HG03139 (cell line): ENCODE results near the gene MAML1.
A peak's percentile ranks its signal among the peaks of the same experiment; 100 is the strongest.

Experiments
- ATAC-seq: cut with Tn5 transposase; IDR thresholded peaks from one replicate; pipeline ENCODE4 v1.9.1; 2021; ENCODE audit not compliant: unreplicated experiment

MAML1 gene

DNA sequence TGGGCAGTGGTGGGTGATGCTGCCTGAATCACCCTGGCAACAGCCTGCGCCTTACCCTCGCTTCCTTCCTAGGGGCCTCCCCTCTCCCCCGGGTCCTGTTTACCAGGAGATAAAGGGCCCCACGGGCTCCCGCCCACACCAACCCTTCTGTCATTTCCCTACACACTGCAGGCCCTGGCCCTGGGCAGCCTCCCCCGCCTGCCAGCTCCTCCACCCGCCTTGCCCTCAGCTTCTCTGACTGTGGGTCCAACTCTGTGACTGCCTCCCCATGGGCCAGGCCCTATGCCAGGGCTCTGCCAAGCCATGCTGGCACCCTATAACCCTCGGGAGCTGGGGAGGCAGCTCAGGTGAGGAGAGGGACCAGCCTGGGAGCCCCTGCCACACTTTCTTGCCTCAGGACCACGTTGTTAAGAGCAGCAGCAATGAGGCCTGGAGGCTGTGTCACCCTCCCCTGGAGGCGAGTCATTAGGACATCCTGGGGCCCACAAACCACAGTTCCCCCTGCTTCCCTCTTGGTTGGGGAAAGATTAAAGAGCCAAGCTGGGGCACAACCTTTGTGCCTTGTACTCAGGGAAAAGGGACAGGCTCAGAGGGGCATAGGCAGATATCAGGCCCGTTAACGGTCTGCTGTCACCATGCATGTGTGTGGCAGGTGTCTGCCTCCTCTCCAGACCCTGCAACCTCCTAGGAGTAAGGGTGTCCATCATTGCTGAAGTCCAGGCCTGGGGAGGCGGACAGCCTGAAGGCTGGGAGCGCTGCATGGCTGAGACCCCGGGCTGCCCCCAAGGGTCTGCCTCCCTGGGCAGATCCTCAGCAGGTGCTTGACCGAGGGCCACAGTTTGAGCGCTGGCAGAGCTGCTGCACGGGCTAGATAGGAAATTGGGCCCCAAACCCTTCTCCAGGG, 71.3 kb downstream of the MAML1 start:
- ATAC-seq, result no peak

GRCh38 chr5:179804555-179804947, 71.9 kb downstream of the MAML1 start:
- no peak for ATAC-seq

GRCh38 chr5:179805070-179805528, 72.5 kb downstream of the MAML1 start:
- no peak for ATAC-seq

DNA sequence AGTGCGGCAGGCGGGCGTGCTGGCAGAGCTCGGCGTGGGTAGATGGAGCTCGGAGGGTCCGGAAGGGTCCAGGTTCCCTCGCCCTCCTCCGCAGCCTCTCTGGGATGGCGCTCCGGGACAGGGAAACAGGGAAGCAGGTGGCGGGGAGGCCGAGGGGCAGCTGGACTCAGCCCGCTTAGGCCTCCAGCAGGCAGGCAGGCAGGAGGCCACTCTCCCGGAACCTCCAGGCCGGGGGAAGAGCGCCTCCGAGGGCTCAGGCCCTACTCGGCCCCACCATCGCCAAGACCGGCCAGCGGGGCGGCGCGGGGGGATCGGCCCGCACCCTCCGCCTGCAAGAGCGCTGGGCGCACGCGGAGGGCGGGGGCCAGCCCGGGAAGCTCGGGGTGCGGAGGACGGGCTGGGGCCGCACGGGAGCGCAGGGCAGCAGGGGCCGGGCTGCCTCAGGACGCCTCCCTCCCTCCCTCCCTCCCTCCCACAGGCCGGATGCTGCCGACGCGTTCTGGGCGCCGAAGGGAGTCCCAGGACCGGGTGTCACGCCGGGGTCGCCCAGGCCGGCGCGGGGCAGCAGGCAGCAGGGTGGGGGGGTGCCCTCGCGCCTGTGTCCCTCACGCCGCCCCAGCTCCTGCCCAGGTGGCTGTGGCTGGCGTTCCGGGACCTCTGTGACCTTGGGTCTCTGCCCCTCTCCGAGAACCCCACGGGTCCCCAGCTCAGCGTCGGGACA, 73.1 kb downstream of the MAML1 start:
- peak; percentile 26 for ATAC-seq

DNA sequence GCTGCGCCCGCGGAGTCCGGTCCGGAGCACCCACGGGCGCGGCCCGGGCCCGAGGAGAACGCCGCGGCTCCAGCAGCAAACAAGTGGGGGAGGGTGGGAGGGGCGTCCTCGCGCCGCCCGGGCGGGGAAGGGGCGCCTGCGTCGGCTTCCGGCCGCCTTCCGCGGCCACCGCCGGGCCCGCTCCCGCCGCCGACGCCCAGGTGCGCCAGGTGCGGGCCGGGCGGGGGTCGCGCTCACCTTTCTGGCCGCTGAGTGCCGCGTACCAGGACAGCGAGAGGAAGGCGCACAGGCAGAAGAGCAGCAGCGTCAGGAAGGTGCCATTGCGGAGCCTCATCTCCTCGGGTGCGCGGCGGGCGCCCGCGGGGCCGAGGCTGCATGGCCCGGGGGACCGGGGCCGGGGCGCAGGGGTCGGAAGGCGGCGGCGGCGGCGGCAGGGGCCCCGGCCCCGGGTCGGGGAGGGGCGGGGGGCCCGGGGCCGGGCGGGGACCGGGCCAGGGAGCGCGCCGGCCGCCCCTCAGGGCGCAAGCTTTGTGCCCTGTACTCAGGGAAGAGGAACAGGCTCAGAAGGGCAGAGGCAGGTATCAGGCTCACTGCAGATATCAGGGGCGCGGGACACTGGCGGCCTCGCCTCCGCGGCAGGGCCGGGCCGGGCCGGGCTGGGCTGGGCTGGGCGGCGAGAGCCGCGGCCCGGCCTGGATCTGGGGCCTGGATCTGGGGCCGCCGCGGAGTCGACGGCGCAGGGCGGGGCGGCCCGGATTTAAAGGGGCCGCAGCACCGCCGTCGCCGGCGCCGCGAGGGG, 73.8 kb downstream of the MAML1 start, which contains the start of gene MGAT4B:
Gene MGAT4B, minus strand, starts transcription at position 617 of the 799 bp plus-strand sequence. Its CDS starts 283 bp downstream, at position 334.
- ATAC-seq, result peak; percentile 60

DNA sequence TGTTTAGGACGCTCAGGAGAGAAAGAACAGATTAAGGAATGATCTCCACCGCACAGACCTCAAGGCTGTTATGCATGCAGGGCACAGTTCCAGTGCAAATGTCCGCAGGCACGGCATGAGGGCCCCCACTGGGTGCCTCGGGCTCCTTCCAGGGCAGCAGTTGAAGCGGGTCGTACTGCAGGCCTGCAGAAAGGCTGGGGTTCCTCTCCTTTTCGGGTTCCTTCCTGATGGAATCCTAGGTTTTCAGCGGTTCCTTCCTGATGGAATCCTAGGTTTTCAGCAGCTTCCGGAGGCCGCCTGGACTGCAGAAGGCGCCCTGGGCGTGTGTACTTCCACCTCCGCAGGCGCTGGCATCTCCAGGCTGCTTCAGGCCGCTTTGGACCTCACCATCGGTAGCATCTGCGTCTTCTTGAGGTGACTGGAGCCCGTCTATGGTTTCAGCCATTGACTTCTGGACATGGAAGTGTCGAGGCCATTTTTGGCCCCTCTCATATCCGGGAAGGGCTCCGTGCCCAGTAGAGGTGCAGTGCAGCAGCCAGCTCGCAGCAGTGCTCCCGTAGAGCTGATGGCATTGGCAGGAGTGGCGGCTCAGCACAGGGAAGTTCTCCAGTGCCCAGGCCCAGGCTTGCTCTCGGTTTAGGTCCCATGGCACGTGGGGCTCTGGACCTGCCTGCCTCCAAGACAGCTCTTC, 79.7 kb downstream of the MAML1 start:
- ATAC-seq, result no peak

DNA sequence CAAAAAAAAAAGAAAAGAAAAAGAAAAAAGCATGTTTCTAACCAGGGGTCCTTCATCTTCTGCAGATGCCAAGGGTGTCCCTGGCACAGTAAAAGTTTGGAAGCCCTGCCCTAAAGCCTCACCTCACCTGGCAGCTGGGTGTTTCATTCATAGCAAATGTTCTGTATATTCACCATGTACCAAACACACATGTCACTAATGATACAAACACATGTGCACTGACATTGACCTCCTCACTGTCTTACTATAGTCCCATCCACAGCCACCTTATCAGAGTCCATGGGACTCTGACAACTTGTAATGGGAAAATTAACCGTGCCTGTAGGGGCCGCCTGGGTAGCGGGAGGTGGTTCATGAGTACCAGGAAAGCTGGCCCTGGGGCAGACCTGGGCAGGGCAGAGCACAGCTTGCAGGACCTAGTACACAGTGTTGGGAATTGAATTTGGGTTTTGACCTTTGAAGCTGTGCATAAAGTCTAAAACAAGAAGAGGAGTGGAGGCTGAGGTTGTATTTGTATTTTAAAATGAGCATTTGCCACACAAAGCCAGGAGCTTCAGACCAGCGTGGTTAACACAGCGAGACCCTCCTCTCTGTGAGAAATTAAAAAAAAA, 80.5 kb downstream of the MAML1 start:
- no peak for ATAC-seq

GRCh38 chr5:179814090-179814489, 81.5 kb downstream of the MAML1 start:
- ATAC-seq, result no peak

DNA sequence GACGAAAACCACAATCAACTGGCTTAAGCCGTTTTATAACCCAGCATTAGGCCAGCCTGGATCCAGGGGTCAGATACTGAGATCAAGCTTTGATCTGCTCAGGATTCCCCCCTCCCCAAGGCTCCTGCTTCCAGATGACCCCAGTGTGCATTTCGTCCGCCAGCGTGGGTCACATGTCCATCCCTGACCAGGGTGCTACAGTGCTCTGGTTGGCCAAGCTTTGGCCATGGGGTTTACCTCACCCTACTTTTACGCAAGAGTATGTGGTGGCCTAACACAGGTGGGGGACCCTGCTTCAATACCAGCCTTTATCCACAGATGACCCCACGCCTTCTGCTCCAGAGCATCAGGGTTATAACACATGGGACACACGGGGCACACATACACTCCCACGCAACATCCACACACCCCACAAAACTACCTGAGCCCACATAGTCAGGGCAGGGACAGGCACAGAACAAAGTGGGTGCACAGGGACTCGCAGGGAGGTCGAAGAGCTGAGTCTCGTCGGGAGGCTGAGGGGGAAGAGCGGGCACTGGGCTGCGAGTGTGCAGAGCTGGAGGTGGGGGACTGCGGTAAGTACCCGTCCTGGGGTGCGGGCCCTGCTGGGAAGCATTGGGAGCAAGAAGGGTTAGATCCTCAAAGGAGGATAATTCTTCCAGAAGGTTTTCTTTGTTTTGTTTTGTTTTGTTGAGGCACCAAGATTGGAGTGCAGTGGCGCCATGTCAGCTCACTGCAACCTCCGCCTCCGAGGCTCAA, 83.0 kb downstream of the MAML1 start:
- no peak for ATAC-seq

DNA sequence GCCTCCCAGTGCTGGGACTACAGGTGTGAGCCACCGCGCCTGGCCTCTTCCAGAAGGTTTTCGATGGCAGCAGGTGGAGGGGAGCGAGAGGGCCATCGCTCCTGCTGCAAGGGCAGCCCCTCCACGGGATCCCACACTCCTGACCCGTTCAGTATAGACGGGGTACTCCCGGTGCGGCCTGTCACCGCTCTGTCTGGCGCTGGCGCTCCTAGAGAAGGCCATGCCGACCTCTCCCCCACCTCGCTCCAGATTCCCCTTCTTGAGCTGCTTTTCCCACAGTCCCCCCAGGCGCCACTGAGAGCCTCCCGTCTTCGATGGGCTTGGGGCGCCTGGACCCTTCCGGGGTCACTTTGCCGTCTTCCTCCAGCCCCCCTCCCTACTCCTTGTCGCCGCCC, 83.8 kb downstream of the MAML1 start:
- ATAC-seq, result no peak

DNA sequence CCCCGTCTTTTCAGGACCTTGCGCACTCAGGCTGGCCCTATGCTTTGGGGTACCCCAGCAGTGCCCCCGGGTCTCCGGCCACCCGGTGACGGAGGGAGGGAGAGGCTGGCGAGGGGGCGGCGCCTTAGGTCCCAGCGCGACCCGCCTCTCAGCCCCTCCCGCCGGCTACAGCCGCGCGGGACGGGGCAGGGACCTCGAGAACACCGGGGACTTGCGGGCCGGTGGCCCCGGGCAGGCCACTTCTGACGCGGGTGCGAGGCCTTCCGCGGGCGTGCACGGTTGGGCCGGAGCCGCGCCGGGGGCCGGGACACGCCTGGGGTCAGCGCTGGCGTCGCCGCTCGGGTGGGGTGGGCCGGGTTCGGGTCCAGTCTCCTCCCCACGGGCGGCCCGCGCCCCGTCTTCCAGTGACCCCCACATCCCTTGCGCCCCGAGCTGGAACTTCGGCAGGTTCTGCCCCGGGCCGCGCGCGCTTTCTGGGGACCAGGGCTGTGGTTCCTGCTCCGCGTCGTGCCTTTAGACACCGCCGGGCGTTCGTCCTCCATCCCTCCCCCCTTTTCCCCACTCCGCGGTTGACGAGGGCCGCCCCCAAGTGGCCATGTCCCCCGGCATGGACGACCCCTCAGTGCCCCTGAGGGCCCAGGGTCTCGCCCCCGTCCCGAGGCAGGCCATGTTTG, 84.3 kb downstream of the MAML1 start:
- no peak for ATAC-seq

- ATAC-seq, result no peak
Measured at GRCh38 chr5:179817470-179817840, 84.8 kb downstream of the MAML1 start.

DNA sequence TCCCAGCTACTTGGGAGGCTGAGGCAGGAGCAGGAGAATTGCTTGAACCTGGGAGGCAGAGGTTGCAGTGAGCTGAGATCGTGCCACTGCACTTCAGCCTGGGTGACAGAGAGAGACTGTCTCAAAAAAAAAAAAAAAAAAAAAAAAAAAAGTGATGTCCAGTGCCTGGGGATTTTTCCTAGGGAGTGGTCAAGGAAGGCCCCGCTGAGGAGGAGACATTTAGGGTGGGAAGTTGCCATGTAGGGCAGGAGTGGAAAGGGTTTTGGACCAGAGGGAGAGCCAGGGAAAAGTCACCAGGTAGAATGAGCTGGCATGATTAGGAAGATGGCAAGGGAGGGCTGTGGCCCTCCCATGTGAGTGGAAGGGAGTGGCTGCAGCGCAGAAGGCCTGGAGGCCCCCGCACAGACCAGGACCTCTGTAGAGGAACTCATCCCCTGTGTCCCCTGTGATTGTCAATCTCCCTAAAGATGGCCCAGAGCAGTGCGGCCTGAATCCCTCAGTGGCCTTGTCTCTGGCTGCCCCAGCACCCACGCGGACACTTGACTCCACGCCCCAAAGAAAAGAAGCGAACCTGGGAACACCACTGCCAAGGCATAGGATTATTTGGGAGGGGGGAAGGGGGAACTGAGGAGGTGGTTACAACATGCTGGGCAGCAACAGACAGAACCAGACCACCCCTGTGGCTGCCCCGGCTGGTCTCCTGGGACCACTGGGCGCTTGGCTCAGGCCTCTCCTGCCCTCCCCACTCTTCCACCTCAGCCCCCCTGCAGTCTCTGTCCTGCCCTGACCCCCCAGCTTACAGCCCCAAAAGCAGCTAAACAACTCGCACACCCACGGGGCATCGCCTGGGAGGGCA, 85.5 kb downstream of the MAML1 start:
- ATAC-seq, result no peak

GRCh38 chr5:179818746-179819295, 86.2 kb downstream of the MAML1 start:
- peak; percentile 51 for ATAC-seq

DNA sequence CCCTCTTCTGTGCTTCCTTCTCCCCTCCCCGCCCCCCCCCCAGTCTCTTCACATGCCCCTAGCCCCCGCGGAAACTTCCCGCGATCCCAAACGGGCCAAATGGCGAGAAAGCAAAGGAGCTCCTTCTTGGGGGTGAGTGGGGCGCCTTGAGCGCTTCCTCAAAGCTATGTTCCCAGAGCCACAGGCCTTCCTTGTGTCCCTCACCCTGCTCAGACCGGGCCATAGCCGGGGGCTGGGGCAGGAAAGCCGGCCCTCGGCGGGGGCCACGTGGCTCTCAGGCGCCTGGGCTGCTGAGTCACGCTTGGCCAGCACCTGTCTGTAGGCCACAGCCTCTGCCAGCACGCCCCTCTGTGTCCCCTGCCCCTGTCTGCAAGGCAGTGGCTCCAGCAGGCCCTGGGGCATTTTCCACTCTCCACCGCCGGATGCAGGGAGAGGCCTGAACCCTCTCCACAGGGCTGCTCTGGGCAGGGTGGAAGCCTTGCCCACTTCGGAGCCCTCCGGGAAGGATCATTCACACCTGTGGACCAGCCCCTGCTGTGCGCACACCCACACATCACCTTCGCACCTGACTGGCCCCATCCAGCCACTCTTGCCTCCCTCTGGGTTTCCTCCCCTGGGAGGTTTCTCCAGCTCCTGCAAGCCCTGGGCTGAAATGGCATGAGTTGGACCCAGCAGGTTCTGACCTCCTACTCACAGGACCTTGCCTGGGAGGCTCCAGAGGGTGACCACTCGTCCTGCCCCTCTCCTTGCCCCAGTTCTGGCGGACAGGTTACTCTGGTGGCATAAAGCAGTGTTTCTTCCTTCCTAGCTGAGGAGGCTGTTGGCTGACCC, 86.9 kb downstream of the MAML1 start:
- ATAC-seq, result no peak

- no peak for ATAC-seq
Measured at GRCh38 chr5:179820127-179820482, 87.5 kb downstream of the MAML1 start.
